Eye (tissue), 1 donor: Measurements from ENCODE around the gene CCDC88B.
A peak's percentile ranks its signal among the peaks of the same experiment; 100 is the strongest.

Experiments used
- DNase-seq: peaks from one replicate; pipeline ENCODE4 v3.0.0-alpha.2; 2015

Gene CCDC88B

GRCh38 chr11:64384028-64384737, 44.2 kb downstream of the CCDC88B start:
- no peak for DNase-seq

- no peak for DNase-seq
These were observed 45.3 kb downstream of the CCDC88B start for GRCh38 chr11:64384981-64385944.

GRCh38 chr11:64385945-64386704, 46.1 kb downstream of the CCDC88B start:
- DNase-seq, result no peak

DNA sequence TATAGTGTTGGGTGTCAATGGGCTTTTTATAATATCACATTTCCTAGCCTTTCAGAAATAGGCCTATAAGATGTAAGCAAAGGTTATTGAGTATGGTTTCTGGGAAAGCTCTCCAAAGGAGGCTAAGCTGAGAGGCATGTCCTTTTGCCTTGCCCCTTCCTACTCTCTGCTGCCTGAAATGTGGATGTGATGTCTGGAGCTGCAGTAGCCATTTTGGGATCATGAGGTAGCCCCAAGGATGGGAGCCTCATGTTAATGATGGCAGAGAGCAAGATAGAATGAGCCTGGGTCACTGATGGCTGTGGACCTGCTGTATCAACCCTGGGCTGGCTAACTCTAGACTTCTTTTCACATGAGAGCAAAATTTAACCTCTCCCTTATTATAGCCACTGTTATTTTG, 47.9 kb downstream of the CCDC88B start:
- no peak for DNase-seq

GRCh38 chr11:64388894-64389293, 48.9 kb downstream of the CCDC88B start:
- DNase-seq, result no peak

DNA sequence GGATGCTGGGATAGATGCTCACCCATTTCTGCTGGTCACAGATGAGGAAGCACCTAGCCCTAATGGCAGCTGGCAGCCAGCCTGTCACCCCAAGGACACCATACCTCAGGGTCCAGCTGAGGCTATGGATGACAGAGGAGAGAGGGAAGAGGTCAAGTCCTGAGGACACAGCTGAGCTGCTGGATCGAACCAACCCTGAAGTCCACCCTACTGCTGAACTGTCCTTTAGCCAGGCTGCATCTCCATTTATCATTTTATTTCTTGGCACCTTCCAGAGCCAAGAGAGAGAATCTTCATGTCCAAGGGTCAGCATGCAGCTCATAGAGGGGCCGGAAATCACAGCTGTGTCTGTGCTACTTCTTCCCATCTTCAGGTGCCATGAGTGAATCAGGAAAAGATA, 49.8 kb downstream of the CCDC88B start:
- no peak for DNase-seq

GRCh38 chr11:64390558-64390957, 50.6 kb downstream of the CCDC88B start:
- DNase-seq, result no peak

DNA sequence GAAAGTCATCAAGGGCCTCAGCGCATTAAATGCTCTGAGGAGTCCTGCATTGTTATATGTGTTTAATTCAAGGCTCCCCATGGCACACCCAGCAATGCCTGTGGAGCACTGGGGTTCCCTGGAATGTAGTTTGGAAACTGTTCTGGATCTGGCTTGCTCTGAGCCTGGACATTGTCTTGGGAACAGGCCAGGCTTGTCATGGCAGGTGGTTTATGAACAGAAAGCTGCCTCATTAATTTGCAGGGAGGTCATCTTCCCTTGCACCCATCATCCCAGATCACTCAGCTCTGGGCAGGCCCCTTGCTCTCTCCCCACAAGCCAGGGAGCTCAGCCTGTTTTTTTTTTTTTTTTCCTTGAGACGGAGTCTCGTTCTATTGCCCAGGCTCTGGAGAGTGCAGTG, 51.8 kb downstream of the CCDC88B start:
- DNase-seq, result no peak

DNA sequence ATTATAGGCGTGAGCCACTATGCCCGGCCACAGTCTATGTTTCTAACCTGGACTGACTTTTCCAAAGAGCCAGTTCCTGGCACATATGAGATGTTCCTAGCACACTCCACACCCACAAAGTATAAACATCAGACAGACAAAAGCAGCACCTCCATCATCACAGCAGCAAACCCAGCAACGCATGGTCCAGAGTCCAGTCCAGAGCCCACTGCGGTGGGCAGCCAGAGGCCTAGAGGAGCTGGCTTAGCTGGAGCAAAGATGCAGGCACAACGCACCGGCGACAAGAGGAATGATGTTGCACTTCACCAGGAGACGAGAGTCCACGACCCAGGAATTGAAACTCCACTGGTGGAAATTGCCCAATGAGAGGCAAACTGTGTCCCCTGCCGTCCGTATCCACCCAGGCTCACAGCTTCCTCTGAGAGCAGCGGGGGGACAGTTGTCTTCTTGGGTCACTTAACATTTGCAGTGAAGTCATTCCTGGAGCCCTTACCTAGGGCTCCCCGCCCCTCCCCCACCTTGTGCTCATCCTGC, 55.6 kb downstream of the CCDC88B start:
- DNase-seq, result no peak

- peak; percentile 84 for DNase-seq
These were observed 56.1 kb downstream of the CCDC88B start for GRCh38 chr11:64396079-64396591.

DNA sequence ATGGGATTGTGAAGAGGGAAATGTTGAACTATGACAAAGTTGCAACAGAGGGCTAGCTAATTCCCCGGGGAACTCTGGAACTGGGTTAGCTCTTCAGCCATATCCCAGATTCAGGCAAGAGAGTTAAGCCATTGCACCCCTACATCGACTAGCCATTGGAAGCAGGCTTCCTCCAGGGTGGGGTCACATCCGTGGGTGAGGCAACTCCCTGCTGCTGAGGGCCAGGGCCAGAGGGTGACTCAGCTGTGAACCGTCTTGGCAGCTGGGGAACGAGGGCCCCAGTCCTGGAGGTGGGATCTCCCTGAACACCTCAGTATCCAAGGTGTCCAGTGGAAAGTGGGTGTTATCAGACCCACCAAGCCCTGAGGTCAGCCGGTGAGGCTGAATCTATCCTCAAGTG, 60.1 kb downstream of the CCDC88B start:
- DNase-seq, result no peak

- DNase-seq, result no peak
These were observed 60.7 kb downstream of the CCDC88B start for GRCh38 chr11:64400667-64401066.

GRCh38 chr11:64401775-64402174, 61.8 kb downstream of the CCDC88B start:
- no peak for DNase-seq

DNA sequence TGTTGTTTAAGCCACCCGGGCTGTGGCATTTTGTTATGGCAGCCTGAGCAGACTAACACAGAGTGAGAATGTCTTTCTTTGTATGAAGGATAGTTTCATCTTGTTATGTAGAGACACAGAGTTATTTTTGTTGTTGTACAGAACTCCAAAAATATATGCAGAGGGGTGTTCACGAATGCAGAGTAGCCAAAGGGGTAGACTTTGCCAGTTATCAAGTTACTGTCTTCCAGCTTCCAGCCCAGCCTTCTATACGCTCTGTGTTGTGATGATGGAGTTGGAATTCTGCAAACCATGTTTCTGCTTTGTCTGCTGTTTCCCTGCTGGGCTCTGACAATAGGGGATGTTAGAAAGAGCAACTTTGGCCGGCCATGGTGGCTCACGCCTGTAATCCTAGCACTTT, 63.1 kb downstream of the CCDC88B start:
- no peak for DNase-seq

GRCh38 chr11:64406221-64406946, 66.4 kb downstream of the CCDC88B start:
- DNase-seq, result peak; percentile 63
